ENCODE measurements around the gene ABCA4.

Gene ABCA4

GRCh38 chr1:94100129-94100784, 20.7 kb downstream of the ABCA4 start:
- Histone ChIP-seq H3K9me2 (replicated peaks; ENCODE audit: insufficient read depth, low read length) (no peaks in the 10 kb centered on the region), H3K27me3 (replicated peaks; ENCODE audit: insufficient read depth, low read length) (peaks cover 43% of the 10 kb centered on the region), H4K20me1 (ENCODE audit: insufficient read depth, low read length) (no peaks in the 10 kb centered on the region), H3K36me3 (replicated peaks; ENCODE audit: insufficient read depth, low read length) (no peaks in the 10 kb centered on the region), H2AFZ (ENCODE audit: low read length) (no peak overlapping the region), H3K27ac (ENCODE audit: low read length) (no peak overlapping the region), H3K9me3 (replicated peaks; ENCODE audit: insufficient read depth, low read length) (no peaks in the 10 kb centered on the region), H3K4me2 (ENCODE audit: low read depth, low read length) (no peak overlapping the region), H3K4me3 (ENCODE audit: low read length) (no peak overlapping the region), H3K9ac (ENCODE audit: low read length) (no peak overlapping the region), H3F3A (ENCODE audit: insufficient read depth, low read length) (no peaks in the 10 kb centered on the region), H3K4me1 (ENCODE audit: low read length) (no peaks in the 10 kb centered on the region), H3K79me2 (ENCODE audit: low read length) (no peaks in the 10 kb centered on the region)
- no peak for DNase-seq
- TF ChIP-seq EZH2 (optimal IDR thresholded peaks at IDR 0.05; ENCODE audit: low read depth, low read length) (no peak), EZH2phosphoT487 (IDR thresholded peaks at IDR 0.05; ENCODE audit: low read length) (no peak), CTCF (IDR thresholded peaks at IDR 0.05; ENCODE audit: low read length) (no peak)

GRCh38 chr1:94099303-94099702, 21.6 kb downstream of the ABCA4 start:
- Histone ChIP-seq H3F3A (ENCODE audit: insufficient read depth, low read length) (no peaks in the 10 kb centered on the region), H3K4me2 (ENCODE audit: low read depth, low read length) (no peak overlapping the region), H3K4me1 (ENCODE audit: low read length) (no peaks in the 10 kb centered on the region), H3K4me3 (ENCODE audit: low read length) (no peak overlapping the region), H3K9me2 (replicated peaks; ENCODE audit: insufficient read depth, low read length) (no peaks in the 10 kb centered on the region), H4K20me1 (ENCODE audit: insufficient read depth, low read length) (no peaks in the 10 kb centered on the region), H3K9ac (ENCODE audit: low read length) (no peak overlapping the region), H3K79me2 (ENCODE audit: low read length) (no peaks in the 10 kb centered on the region), H3K9me3 (replicated peaks; ENCODE audit: insufficient read depth, low read length) (no peaks in the 10 kb centered on the region), H2AFZ (ENCODE audit: low read length) (no peak overlapping the region), H3K27ac (ENCODE audit: low read length) (no peak overlapping the region), H3K27me3 (replicated peaks; ENCODE audit: insufficient read depth, low read length) (peaks cover 34% of the 10 kb centered on the region), H3K36me3 (replicated peaks; ENCODE audit: insufficient read depth, low read length) (no peaks in the 10 kb centered on the region)
- DNase-seq, result no peak
- no peak for TF ChIP-seq EZH2phosphoT487 (IDR thresholded peaks at IDR 0.05; ENCODE audit: low read length)
- no peak for TF ChIP-seq EZH2 (optimal IDR thresholded peaks at IDR 0.05; ENCODE audit: low read depth, low read length)
- TF ChIP-seq CTCF (IDR thresholded peaks at IDR 0.05; ENCODE audit: low read length), result no peak

- Histone ChIP-seq H3K4me2 (ENCODE audit: low read depth, low read length) (no peak overlapping the region), H3F3A (ENCODE audit: insufficient read depth, low read length) (no peaks in the 10 kb centered on the region), H2AFZ (ENCODE audit: low read length) (no peak overlapping the region), H3K4me1 (ENCODE audit: low read length) (no peaks in the 10 kb centered on the region), H3K36me3 (replicated peaks; ENCODE audit: insufficient read depth, low read length) (no peaks in the 10 kb centered on the region), H3K27ac (ENCODE audit: low read length) (no peak overlapping the region), H3K4me3 (ENCODE audit: low read length) (no peak overlapping the region), H3K27me3 (replicated peaks; ENCODE audit: insufficient read depth, low read length) (peaks cover 27% of the 10 kb centered on the region), H3K9ac (ENCODE audit: low read length) (no peak overlapping the region), H4K20me1 (ENCODE audit: insufficient read depth, low read length) (no peaks in the 10 kb centered on the region), H3K9me2 (replicated peaks; ENCODE audit: insufficient read depth, low read length) (no peaks in the 10 kb centered on the region), H3K79me2 (ENCODE audit: low read length) (no peaks in the 10 kb centered on the region), H3K9me3 (replicated peaks; ENCODE audit: insufficient read depth, low read length) (no peaks in the 10 kb centered on the region)
- TF ChIP-seq CTCF (IDR thresholded peaks at IDR 0.05; ENCODE audit: low read length) (no peak), EZH2 (optimal IDR thresholded peaks at IDR 0.05; ENCODE audit: low read depth, low read length) (no peak), EZH2phosphoT487 (IDR thresholded peaks at IDR 0.05; ENCODE audit: low read length) (no peak)
- DNase-seq, result no peak
Observed at GRCh38 chr1:94098585-94099111, 22.3 kb downstream of the ABCA4 start.
